Activated naive CD4-positive, alpha-beta T cell treated with anti-CD3 and anti-CD28 coated beads, Interleukin-2, amount 50 U/mL, for 16 hours (primary cell): ENCODE data around the gene ZNF444.
A peak's percentile ranks its signal among the peaks of the same experiment; 100 is the strongest.

Experiments
- DNase-seq: peaks from one replicate; pipeline ENCODE4 v3.0.0-alpha.2; 2020

Gene ZNF444

GRCh38 chr19:56123266-56123891 is 17.7 kb upstream of the ZNF444 start:
- DNase-seq: no peak

- DNase-seq: no peak
Measured at GRCh38 chr19:56124578-56124977, 16.5 kb upstream of the ZNF444 start.

- no peak for DNase-seq
Measured at GRCh38 chr19:56125806-56126590, 15.1 kb upstream of the ZNF444 start.

- no peak for DNase-seq
Measured at GRCh38 chr19:56126983-56127780, 13.9 kb upstream of the ZNF444 start.

- no peak for DNase-seq
Measured at GRCh38 chr19:56130006-56130405, 11.1 kb upstream of the ZNF444 start.

- DNase-seq: no peak
Measured at GRCh38 chr19:56131651-56132050, 9.4 kb upstream of the ZNF444 start.

- no peak for DNase-seq
Measured at GRCh38 chr19:56132316-56132822, 8.7 kb upstream of the ZNF444 start.

GRCh38 chr19:56133858-56134653 is 7.0 kb upstream of the ZNF444 start:
- DNase-seq: no peak

- DNase-seq: no peak
Measured at GRCh38 chr19:56134654-56134921, 6.5 kb upstream of the ZNF444 start.

GRCh38 chr19:56136362-56136761 is 4.7 kb upstream of the ZNF444 start:
- no peak for DNase-seq

GRCh38 chr19:56137405-56137804 is 3.7 kb upstream of the ZNF444 start:
- DNase-seq: no peak

- DNase-seq: no peak
Measured at GRCh38 chr19:56138069-56138468, 3.0 kb upstream of the ZNF444 start.

- DNase-seq: no peak
Measured at GRCh38 chr19:56139847-56140582, 1.1 kb upstream of the ZNF444 start.

GRCh38 chr19:56141417-56141993 is 418 bp downstream of the ZNF444 start:
- DNase-seq: peak; percentile 31

GRCh38 chr19:56142087-56142787 is 1.1 kb downstream of the ZNF444 start:
- no peak for DNase-seq

- no peak for DNase-seq
Measured at GRCh38 chr19:56142897-56143434, 1.9 kb downstream of the ZNF444 start.

- no peak for DNase-seq
Measured at GRCh38 chr19:56144376-56144775, 3.3 kb downstream of the ZNF444 start.

- DNase-seq: no peak
Measured at GRCh38 chr19:56144831-56145230, 3.7 kb downstream of the ZNF444 start.

- DNase-seq: no peak
Measured at GRCh38 chr19:56145698-56146097, 4.6 kb downstream of the ZNF444 start.

- DNase-seq: no peak
Measured at GRCh38 chr19:56146904-56147303, 5.8 kb downstream of the ZNF444 start.

GRCh38 chr19:56147307-56147706 is 6.2 kb downstream of the ZNF444 start:
- DNase-seq: no peak
